GM18520 (cell line): Measurements from ENCODE around the gene HIPK1.
"Not testable (repeated sequence)": the region's sequence is repeated elsewhere in the genome, so short reads cannot be mapped to it uniquely, and the experiment has no call there.

Source experiments
- ATAC-seq: cut with Tn5 transposase; IDR thresholded peaks from one replicate; pipeline ENCODE4 v1.9.1; 2021; ENCODE audit not compliant: unreplicated experiment

The HIPK1 gene

DNA sequence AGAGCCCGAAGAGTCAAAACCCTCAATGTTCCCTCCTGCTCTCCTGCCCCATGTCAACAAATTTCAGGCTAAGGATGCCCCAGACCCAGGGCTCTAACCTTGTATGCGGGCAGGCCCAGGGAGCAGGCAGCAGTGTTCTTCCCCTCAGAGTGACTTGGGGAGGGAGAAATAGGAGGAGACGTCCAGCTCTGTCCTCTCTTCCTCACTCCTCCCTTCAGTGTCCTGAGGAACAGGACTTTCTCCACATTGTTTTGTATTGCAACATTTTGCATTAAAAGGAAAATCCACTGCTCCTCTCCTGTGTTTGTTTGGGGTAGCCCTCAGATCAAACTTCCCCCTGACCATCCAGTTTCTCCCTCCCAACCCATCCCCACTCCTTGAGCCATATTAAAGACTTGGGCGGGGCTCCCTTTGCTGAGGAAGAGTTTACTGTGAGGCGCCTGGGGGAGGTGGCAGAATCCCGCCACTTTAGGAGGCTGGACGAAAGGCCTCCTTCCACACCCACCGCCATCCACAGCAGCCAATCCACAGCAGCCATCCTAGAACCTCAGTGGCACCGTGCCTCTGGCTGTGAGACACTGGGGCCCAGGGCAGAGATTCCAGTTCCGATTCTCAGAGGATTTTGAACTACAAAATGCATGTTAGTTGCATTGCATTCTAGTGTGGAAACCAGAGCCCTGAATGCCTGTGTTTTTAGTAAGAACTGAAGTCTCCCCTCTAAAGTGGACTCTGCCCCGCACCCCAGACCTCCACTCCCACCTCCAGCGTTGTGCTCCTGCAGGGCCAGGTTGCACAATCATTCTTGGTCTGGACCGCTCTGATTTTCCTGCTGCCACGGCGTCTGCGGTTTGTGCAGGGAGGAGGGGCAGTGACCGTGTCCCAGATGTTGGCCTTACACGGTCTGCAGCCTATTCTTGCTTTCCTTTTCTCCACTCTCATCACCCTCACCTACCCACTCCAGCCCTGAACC, 53.1 kb downstream of the HIPK1 start:
- ATAC-seq = no peak

DNA sequence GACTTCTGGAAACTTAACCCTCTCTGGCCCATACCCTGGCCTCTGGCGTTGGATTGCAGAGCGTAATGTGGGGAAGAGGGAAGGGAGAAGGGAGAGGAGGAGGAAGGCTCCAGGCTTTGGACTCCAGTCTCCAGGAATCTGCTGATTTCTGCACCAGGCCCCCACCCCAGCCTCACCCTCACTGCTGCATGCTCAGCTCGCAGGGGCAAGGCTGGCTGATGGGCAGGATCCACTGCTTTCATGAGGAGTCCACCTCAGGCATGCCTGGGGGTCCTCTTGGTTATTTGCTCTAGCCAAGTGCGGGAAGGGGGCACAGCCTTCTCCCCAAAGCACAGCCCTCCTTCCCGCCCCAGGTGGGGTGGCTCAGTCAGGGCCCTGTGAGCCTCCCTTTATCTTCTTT, 53.8 kb downstream of the HIPK1 start:
- ATAC-seq = no peak

DNA sequence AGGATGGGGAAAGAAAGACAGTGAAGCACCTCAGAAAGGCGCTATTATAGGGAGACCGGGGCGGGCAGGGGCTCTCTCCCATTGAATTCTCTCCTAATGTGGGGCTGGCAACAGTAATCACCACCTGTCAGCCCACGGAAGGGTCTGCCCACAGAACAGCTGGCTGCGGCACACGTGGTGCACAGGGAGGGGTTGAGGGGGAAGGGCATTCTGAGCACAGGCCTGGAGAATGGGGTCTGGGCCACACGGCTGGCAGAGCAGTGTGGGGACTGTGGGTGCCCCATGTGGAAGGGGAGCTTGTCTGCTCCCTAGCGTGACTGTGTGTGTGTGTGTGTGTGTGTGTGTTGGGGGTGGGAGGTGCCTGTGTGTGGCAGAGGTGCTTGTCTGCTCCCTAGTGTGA, 54.3 kb downstream of the HIPK1 start:
- ATAC-seq = no peak

DNA sequence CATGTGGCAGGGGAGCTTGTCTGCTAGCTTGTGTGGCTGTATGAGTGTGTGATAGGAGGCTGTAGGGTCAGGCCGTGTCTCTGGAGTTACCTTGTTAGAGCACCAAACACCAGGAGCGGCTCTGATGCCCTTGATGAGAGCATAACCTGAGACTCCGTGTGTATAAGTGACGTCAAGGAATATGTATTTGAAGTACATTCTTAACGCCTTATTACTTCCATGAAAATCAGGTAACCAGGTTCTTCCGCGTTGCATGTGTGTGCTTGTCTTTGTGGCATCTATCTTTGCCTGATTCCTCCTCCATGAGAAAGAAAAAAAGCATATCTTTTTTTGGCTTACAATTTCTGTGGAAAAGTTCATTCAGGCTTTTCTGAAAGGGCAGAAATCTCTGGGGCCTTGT, 54.7 kb downstream of the HIPK1 start:
- no peak for ATAC-seq

DNA sequence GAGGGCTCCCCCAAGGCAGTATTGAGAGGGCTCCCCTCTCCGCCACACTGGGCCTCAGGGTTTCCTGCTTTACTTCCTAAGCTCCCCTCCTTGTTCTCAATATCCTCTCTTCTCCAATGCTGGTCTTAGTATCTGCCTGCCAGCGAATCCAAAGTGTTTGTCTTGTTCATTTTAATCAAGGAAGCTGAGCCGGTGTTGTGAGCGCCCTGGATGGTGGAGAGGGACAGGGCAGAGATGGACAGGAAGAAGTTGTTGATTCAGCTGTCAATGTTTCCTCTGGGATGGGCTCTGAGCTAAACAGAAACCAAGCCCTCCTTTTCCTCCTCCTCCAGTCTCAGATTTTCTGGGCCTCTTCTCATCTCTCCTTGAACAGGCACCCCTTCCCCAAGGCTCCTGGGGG, 55.6 kb downstream of the HIPK1 start:
- ATAC-seq = no peak

DNA sequence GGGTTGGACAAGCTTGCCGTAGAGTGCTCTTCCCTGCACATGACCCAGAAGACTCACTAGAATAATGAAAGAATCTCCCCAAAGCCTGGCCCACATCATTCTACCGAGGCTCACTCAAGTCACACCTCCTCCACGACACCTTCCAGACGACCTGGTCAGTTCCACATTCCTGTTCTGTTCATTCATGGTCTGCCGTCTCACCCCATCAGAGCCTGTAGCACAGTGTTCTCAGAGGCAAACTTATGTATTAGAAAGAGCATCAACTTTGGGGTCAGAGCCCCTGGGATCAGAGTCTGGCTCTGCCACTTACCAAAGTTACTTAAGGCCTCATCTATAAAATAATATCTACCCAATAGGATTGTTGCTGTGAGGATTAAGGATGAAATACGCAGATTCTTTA, 57.7 kb downstream of the HIPK1 start:
- ATAC-seq = no peak

DNA sequence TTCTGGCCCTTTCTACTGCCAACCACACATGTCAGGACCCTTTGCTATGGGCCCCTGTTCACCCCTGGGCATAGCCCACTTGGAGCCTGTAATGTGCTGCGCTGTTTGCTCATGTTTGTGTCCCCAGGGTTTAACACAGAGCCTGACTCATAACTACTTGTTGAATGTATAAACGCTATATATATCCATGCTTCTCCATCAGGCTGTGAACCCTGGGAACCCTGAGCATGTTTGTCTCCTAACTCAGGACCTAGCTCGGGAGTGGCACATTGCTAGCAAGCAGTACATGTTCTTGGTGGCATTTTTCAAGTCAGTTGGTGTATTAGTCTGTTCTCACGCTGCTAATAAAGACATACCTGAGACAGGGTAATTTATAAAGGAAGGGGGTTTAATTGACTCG, 58.1 kb downstream of the HIPK1 start:
- no peak for ATAC-seq

DNA sequence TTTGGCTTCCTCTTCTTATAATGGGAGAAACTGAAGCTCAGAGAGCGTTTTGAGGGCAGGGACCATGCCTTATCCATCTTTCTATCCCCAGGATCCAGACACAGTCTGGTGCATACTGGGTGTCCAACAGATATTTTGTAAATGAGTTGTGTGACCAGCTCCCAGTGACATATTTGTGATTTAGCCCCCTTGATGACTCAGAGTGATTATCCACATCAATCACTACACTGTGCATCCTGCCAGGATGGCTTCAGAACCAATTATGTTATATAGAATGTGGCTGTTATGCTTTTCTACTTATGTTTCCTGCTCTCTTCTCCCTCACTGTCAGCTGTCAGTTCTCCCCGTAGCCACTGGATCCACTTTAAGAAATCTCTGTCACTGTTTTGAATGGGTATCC, 61.4 kb downstream of the HIPK1 start:
- no peak for ATAC-seq

DNA sequence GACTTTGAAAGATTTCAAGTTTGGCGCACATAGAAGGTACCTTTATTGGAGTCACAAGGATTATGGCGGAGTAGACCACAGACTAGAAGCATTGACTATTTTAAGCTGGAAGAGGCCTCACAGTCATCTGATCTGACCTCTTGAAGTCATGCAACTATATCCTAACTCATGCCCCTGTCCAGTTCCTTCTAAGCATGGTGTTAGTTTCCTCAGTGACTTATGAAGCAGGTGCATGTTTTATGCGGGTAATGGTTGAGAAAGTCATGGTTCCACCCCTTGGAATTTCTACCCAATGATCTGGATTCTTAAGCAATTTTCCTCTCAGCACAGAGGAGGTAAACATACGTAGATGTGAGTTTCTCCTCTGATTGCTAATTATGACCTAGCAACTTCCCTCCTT, 61.8 kb downstream of the HIPK1 start:
- no peak for ATAC-seq

DNA sequence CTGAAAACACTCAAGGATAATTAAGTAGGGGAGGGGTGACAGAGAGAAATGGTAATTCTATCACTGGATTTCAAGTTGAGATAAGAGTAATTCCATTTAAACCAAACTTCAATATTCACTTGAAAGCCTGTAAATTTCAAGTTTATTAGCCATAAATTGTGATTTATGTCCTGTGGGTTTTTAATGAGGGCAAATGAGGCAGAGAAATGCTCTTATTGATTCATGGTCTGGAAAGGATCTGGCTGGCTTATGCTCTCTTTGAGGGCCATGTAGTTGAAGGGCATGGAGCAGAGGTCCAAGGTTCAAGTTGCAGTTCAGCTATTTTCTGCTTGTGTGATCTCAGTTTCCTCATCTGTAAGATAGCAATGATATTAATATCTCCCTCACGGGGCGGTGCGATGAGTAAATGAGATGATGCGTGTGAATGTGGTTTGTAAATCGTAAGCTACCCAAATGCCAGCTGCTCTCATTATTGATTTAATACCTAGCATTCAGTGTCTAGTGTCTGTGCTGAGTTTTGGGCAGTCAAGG, 62.4 kb downstream of the HIPK1 start:
- ATAC-seq = no peak

DNA sequence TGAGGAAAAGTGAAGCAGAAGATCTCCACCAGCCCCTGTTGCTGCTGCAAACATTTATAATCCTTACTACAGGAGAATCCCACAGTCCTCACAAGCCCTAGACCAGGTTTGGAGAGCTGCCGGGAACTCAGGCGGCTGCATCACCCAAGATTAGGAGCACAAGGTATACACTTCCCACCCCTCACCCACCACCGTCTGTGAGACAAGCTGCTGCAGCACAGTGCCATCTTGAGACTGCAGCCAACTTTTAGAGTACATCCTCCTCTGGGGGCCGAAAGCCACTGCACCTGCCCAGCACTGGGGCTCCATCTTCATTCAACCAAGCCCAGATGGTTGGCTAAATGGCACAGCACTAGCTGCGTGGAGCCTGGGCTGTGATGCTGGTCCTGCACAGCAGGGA, 63.9 kb downstream of the HIPK1 start:
- no peak for ATAC-seq

DNA sequence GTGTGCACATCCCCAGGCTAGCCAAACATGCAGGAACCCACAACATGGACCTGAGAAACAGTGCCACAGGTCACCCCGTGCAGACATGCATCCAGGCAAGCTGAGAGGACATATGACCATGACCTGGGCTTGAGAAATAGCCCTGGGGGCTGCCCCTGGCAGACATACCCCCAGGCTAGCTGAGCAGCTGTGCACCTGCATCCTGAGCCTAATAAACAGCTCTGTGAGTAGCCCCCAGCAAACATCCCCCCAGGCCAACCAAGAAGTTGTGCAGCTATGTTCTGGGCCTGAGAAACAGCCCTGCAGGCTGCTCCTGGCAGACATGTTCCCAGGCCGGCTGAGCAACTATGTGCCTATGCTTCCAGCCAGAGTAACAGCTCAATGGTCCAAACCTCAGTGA, 64.6 kb downstream of the HIPK1 start:
- no peak for ATAC-seq

DNA sequence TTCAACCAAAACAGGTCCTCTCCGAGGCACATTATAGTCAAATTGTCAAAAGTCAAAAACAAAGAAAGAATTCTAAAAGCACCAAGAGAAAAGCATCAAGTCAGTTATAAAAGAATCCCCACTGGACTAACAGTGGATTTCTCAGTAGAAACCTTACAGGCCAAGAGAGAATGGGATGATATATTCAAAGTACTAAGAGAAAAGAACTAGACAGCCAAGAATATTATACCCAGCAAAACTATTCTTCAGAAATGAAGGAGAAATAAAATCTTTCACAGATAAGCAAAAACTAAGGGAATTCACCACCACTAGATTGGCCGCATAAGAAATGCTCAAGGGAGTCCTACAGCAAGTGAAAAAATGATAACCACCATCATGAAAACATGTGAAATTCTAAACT, 66.3 kb downstream of the HIPK1 start:
- no peak for ATAC-seq

DNA sequence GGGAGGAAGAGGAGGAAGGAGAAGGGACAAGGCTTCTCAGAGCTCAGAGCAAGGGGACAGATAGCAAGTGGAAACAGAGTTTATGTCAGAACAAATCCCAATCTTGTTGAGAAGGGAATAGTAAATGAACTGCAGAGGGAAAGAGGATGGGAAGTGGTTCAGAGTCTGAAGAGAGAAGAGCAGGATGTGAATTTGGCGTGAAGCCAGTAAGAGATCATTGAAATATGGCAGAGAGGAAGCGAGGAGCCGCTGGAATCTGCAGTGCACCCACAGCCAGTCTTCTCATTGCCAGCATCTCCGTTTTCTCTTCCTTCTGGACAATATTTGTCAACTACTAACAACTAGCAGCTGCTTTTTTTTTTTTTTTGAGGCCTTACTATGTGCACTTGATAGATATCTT, 69.2 kb downstream of the HIPK1 start:
- no peak for ATAC-seq

DNA sequence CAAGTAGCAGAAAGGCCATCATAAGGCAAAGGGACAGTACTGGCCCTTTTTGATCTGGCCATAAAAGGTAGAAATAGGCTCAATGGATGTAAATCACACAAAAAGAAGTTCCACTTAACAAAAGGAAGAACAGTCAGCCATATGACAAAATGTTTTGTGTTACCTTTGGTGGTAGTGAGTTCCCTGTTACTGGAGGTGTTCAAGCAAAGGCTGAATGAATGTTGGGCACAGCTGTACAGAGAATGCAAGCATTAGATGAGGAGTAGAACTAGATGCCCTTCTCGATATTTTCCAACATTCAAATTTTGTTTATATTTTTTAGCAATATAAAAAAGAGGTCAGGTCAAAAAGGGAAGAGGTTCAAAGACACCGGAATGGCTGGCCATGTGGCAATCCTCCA, 70.1 kb downstream of the HIPK1 start:
- no peak for ATAC-seq

DNA sequence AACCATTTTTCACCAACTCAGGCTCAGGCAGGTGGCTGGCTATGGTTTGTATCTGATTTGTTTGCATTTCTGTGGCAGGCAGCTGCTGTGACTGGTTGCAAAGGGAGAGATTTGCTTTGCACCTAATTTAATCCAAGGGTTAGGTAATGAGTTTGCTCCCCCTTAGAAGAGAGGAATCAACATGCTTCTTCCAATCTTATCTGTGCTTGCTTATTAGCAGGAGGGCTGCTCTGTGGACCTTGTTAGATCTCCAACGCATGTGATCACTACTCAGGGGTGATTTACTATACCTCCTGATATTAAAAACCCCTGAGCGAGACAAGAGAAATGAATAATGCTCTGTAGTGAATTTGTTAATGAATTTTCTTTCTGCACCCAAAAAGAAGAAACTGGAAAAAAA, 70.7 kb downstream of the HIPK1 start:
- ATAC-seq = no peak

DNA sequence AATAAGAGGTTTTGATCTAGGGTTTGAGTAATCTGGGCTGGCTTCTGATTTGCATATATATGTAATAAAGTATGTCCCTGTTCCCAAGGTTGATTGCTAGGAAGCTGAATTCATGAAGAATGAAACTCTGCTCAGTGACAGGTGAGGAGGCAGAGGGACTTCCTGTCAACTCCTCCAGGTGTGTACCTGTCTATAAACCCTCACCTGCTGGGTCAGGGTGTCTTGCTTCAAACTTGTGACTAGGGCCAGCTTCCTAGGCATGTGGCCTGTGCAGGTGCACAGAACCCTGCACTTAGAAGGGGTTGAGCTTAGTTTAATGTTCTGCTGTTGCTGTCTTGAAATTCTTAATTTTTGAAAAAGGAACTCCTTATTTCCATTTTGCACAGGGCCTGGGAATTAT, 71.3 kb downstream of the HIPK1 start:
- no peak for ATAC-seq

DNA sequence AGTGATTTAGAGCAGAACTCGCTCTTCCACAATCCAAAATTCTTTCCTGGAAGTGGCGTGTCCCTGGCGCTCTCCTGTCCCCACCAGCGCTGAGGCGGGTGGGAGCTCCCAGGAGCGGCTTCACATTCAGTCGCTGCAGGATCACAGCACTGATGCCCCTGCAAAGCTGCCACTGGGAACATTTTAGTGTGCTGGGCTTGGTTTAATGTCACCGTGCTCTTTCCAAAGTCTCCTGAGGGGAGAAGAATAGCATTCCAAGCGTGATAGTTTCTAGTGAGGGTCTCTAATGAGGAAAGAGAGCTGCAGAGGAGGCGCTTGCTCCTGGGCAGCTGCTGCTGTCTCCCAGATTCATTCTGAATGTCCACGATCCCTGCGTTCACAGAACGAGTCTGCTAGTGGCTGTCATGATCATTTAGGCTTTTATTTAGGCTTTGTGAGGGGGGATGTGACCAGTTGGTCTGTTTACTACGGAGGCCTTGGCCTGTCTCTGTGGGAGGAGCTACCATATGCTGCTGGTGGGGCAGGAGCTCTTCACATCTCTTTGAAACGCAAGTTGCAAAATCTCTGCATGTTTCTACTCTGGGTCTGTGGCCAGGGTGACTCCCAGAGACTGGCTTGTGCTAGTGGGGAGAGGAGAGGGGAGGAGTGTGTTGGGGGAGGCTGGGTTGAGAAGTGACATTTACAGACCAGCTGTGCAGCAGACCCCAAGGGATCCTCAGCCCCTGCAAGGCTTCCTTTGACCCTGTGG, 73.5 kb downstream of the HIPK1 start:
- ATAC-seq = no peak

DNA sequence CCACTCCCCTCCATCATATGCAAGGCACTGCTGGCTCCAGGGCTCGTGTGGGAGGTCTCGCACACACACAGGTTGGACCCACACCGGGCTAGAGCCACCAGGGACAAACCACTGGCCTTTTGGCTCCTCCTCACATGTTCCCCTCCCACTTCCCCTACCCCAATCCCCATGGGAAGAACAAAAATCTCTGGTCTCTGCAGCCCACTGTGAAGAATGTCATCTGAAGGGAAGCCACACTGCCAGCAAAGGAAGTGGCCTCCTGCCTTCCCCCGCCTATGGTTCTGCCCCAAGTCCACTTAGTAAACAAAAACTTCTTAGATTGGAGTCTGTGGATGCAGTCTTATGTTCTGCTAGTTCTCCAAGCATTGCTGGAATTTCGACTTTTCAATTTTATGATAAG, 74.3 kb downstream of the HIPK1 start:
- no peak for ATAC-seq

DNA sequence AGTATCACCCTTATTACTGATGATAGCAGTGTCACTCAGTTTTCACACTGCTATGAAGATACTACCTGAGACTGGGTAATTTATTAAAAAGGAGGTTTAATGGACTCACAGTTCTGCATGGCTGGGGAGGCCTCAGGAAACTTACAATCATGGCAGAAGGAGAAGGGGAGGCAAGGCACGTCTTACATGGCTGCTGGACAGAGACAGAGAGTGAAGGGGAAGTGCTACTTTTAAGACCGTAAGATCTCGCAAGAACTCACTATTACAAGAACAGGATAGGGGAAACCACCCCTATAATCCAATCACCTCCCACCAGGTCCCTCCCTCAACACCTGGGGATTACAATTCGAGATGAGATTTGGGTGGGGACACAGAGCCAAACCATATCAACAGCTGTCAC, 77.7 kb downstream of the HIPK1 start:
- not testable (repeated sequence) for ATAC-seq

DNA sequence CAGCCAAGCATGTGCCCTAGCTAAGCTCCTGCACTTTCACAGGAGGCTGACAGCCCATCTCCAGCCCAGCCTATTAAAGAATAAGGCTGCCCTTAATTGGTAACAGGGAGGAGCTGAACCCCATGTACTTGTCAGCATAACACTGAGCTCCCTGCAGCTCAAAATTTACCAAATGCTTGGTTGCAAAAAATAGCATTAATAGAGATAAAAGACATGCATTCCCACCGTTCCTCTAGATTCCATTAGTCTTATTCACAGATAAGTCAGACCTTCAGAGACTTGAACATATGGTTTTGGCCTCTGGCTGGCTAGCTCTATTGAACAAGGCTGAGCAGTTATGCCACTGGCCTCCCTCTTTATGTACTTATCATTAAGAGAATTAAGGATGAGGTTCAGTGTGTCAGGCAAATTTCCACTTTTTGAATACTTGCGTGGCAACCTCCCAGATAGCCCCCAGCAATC, 79.4 kb downstream of the HIPK1 start:
- ATAC-seq = no peak

DNA sequence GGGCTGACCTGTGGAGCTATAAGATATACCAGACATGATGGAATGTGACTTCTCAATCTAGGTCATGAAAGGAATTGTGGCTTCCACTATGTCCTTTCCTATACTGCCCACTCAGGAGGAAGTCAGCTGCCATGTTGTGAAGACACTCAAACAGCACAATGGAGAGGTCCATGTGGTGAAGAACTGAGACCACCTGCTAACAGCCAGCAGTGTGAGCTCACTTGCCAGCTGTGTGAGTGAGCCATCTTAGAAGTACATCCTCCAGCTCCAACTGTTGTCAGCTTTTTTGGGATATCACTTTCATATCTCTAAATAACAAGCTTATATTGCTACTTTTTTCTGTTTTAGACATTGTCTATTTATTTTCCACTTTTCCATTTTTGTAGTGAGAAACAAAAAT, 79.9 kb downstream of the HIPK1 start:
- ATAC-seq = no peak
